Bronchial epithelial cell (primary cell): ENCODE results near the gene TPD52L2. TPM values are rescaled to one million over a fixed set of nuclear protein-coding genes. Genes with fewer than 3 reads are reported as not detected.

Experiments used
- DNase-seq: peaks from one replicate; pipeline ENCODE4 v3.0.0-alpha.2; 2010; ENCODE audit warnings: low read depth
- FAIRE-seq: peaks from 2 replicates; lab custom pipeline; 2011; peaks lifted over from hg19 to GRCh38; lab: Jason Lieb, UNC
- H3K27me3 ChIP-seq: 2 replicates; pipeline ENCODE4 v1.5.1; 2011; ENCODE audit warnings: low read length; ENCODE audit not compliant: control insufficient read depth, insufficient read depth
- H3K36me3 ChIP-seq: 2 replicates; pipeline ENCODE4 v1.5.1; 2011; ENCODE audit warnings: low read length; ENCODE audit not compliant: control insufficient read depth, insufficient read depth
- H3K4me3 ChIP-seq: 2 replicates; pipeline ENCODE4 v1.5.1; 2011; ENCODE audit warnings: mild to moderate bottlenecking, low read depth, low read length, control low read depth
- CTCF ChIP-seq: IDR thresholded peaks from 2 replicates; pipeline ENCODE4 v1.5.1; 2011; ENCODE audit warnings: mild to moderate bottlenecking, moderate library complexity, low read length, control low read depth, inconsistent platforms; ENCODE audit not compliant: insufficient read depth, severe bottlenecking
- total RNA-seq: library from RNA; depleted of rRNA; stranded (reverse); fragments of >200 nt; gene quantifications from 2 replicates; pipeline ENCODE4 v1.2.1, GENCODE V29; 2014

The TPD52L2 gene
- total RNA-seq: 172 and 184 TPM in 2 replicates

- Histone ChIP-seq H3K27me3 (no peaks in the 10 kb centered on the region), H3K4me3 (peak within 1 kb of the TSS; percentile 99), H3K36me3 (peaks cover 24% of the 10 kb centered on the region)
- DNase-seq (peak; percentile 99), FAIRE-seq (no peak)
- no peak for TF ChIP-seq CTCF
These were observed at the start of gene TPD52L2 for GRCh38 chr20:63864978-63865640. Gene TPD52L2 (plus strand): TSS chr20:63865270. CDS start chr20:63865366, 96 bp downstream.

GRCh38 chr20:63815615-63816253 lies 49.3 kb upstream of the TPD52L2 start:
- Histone ChIP-seq H3K4me3 (no peak overlapping the region), H3K36me3 (no peaks in the 10 kb centered on the region), H3K27me3 (peaks cover 3% of the 10 kb centered on the region)
- DNase-seq: no peak
- no peak for TF ChIP-seq CTCF
- FAIRE-seq: peak; percentile 66

GRCh38 chr20:63819224-63819921 lies 45.7 kb upstream of the TPD52L2 start:
- peaks cover 3% of the 10 kb centered on the region for H3K27me3 ChIP-seq
- H3K4me3 ChIP-seq: no peak overlapping the region
- DNase-seq (no peak), FAIRE-seq (no peak)
- H3K36me3 ChIP-seq: no peaks in the 10 kb centered on the region
- TF ChIP-seq CTCF: peak; percentile 28

- Histone ChIP-seq H3K36me3 (no peaks in the 10 kb centered on the region), H3K27me3 (peaks cover 3% of the 10 kb centered on the region), H3K4me3 (no peak overlapping the region)
- no peak for TF ChIP-seq CTCF
- DNase-seq: no peak
- FAIRE-seq: no peak
These were observed 43.3 kb upstream of the TPD52L2 start for GRCh38 chr20:63821811-63822210.

GRCh38 chr20:63822276-63822696 lies 42.8 kb upstream of the TPD52L2 start:
- Histone ChIP-seq H3K36me3 (no peaks in the 10 kb centered on the region), H3K27me3 (peaks cover 3% of the 10 kb centered on the region), H3K4me3 (no peak overlapping the region)
- no peak for TF ChIP-seq CTCF
- DNase-seq (no peak), FAIRE-seq (no peak)
